ENCODE results near the gene HTR2C. TPM values are rescaled to one million over a fixed set of nuclear protein-coding genes. Genes with fewer than 3 reads are reported as not detected.
"Not testable (repeated sequence)": the region's sequence is repeated elsewhere in the genome, so short reads cannot be mapped to it uniquely, and the experiment has no call there.

Gene HTR2C
- 0.31 TPM for total RNA-seq

DNA sequence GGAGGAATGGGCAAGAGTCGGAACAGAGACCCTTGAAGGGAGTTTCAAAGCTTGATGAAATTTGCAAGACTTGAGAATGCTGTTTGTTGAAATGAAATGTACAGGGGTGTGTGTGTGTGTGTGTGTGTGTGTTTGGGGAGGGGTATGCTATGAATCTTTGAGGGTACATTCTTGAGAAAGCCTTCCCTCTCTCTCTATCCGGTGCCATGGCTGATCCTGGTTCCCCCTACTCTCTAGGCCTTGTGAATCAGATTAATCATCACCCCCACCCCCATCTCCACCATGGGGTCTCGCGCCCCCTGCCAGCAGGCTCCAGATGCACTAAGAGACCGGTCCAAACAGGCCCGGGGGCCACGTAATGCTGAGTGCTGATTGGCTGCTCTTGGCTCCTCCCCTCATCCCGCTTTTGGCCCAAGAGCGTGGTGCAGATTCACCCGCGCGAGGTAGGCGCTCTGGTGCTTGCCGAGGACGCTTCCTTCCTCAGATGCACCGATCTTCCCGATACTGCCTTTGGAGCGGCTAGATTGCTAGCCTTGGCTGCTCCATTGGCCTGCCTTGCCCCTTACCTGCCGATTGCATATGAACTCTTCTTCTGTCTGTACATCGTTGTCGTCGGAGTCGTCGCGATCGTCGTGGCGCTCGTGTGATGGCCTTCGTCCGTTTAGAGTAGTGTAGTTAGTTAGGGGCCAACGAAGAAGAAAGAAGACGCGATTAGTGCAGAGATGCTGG lies at the start of gene HTR2C:
Gene HTR2C, plus strand, starts transcription at position 441 of the 729 bp plus-strand sequence. CDS start 142,851 bp downstream, outside the sequence.
- DNase-seq = no peak

DNA sequence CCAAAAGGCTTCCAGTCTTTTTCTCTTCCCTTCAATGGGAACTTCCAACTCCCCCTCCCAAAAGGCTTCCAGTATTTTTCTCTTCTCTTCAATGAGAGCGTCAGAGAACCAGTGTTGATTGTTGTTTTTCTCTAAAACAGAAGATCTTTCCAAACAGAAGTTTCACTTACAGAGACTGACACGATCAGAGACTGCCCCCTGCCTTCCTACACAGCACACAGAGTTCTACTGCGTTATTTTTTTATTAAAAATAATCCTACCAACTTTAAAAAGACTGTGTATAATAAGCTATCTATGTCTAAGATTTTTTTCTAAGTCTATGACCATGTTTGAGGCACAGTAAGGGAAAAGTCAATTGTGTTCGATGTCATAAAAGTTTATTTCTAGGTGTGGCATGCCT lies 3.5 kb upstream of the HTR2C start:
- DNase-seq = no peak

DNA sequence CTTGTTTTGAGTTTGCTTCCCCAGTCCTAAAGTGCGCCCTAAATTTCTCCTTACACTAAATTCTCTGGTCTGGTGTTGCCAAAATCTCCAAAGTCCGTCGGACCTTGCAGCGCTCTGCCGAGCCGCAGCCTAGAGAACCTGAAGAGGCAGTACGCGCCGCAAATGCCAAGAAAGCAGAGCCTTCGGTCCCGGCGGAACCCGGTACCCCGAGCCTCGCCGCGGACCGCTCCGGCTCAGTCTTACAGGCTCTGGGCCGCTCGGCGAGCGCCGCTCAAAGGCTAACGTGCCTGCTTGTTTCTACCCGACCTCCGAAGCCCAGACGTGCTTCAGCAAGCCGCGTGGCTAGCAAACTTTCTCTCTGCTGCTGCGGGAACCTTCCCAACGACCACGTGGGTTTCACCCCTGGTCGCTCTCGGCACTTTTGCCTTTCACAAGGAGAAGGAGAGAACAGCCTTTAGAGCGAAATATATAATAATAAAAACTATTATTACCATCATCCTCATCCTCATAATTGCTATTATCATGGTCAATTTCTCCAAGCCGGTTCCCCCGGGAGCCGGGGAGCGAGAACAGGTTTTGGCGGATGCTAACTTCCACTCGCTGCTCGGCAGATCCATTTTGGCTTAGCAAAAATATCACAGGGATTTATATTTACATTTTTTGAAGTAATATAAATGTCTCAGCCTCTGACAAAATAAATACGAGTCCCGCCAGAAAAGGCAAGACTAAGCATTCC lies 2.2 kb upstream of the HTR2C start:
- DNase-seq = no peak

DNA sequence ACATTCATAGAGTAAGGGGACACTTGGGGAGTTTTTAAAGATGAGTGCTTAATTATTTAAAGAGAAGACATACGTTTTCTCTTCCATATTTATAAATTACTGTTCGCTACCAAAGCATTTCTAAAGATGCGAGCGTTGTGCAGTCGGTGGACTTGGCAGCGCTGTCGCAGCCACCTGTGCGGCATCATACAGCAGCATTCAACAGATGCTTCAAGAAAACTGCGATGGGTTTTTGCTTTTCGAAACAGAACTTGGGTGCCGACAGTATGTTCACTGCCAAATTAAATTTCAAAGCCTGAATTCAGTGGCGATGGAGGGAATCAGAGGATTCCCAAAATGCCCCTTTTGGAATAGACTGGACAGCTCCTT lies 1.6 kb upstream of the HTR2C start:
- DNase-seq = no peak

DNA sequence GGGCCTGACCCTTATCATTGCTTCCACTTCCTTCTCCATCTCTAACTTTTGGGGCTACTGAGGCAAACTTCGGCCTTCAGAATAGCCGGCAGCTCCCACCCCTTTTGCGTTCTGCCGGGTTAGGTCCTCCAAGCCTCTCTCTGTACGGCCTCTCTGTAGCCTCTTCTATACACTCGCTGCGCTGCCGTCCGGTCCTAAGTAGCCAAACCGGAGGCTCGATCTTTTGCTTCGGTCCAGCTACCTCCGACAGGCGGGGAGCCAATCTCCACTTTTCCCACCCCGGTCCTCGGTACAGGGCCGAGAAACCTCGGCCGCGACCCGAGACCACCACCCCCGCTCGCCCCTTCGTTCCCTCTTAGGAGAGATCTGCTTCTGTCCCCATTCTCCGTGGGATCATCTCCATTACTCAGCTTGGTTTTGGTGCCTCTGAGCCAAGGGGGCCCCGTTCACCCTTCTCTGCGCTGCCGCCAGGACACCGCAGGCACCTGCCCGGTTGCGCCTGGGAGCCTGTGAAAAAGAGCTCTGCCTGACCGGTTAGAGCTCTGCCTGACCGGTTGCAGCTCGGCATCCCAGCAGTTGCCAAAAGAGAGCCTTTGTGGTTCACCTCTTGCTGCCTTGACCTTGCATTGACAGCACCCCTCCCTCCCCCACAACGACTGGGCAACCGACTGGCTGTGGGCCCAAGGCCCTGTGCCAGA lies 1.0 kb upstream of the HTR2C start:
- no peak for DNase-seq

DNA sequence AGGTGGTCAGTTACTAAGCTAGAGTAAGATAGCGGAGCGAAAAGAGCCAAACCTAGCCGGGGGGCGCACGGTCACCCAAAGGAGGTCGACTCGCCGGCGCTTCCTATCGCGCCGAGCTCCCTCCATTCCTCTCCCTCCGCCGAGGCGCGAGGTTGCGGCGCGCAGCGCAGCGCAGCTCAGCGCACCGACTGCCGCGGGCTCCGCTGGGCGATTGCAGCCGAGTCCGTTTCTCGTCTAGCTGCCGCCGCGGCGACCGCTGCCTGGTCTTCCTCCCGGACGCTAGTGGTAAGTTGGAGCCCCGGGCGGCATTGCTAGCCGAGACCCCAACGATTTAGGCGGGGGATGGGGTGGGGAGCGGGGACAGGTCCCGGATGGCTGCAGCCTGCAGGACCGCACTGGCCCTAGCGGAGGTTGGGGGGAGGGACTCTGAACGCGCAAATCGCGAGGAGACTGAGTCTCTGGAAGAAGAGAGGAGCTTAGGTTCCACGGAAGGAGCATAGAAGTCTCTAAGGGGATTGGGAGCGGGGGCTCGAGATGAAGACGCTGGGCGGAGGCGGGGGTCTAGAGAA lies 573 bp downstream of the HTR2C start:
- no peak for DNase-seq

DNA sequence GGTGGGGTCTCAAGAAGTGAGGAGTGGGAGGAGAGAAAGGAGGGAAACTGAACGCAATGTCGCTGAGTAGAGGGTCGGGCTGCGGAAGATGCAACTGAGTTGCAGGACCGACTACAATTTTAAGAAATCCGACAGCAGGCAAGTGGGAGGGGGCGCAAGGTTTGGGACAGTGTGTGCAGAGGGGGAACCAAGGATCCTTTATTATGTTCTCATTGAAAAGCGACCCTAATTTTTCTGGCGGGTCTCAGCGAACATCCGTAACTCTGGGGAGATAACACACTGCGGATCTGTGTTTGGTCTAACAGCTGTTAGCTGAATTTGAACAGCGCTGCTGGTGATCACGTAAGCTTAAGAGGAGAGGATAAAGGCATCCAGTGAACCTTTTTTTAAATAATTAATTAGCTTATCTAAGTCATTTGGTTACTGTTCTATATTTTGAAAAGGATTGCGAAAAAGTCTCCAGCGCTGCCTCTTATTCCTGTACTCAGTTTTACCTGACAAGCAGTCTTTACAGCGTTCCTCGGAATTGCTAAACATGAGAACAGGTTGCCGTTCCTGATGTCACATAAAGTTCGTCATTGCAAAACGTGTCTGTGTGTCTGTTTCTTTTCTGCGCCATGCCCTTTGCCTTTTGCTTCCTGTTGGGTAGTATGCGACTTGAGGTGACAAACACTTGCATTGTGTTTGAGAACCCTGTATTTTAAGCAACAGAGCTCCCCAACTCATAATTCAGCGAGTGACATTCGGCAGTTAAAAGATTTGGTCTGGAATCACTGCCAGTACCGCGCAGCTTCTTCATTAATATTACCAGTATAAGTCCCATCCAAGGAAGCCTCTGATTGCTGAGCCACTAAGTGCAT lies 1.3 kb downstream of the HTR2C start:
- DNase-seq = no peak

DNA sequence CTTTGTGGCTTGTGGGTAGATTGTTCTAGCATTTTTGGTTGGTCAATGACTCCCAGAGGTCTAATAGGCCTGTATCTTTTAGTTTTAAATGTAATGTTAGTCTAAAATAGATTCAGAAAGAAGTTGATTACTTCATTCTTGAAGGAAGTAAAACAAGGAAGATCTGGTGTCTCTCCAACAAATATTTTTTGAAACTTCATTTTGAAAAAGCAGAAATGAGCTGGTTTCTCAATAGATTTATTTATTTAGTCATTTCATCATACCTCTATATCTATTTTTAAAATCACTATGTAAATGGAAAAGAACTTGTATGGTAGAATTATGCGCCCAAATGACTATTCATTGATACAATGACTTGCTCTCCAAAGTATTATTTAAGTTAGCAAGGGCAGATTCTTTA lies 7.2 kb downstream of the HTR2C start:
- no peak for DNase-seq

DNA sequence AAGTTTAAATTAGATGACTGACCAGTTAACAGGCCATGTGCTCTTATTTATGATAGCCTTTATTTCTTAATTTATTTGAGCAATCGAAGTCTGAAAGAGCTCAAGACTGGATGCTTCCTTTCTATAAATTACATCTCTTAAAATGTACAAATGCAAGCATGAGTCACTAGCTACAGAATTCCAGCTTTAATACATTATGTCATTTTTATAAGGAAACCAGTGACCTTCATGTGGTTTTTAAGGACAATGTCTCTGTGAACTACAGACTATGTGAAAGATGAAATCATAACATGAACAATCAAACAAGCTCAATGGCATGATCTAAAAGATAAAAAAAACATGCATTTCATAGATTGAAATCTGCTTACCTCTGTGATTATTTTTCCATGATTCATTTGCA lies 15.4 kb downstream of the HTR2C start:
- DNase-seq = no peak

DNA sequence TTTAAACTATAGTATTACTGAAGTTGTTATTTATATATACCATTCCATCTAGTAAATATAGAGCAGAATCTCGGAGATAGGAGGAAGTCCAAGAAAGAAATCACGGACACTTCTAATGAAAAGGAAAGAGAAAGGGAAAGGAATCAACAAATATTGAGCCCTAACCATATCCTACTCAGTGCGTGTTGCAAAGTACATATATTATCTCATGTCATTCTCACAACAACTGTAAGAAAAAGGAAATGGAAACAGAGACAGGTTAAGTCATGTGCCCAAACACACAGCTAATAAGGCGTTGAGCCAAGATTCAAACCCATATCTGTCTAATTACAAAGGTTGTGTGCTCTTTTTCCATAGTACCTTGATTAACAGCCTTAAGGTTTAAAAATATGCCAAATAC lies 16.0 kb downstream of the HTR2C start:
- no peak for DNase-seq

DNA sequence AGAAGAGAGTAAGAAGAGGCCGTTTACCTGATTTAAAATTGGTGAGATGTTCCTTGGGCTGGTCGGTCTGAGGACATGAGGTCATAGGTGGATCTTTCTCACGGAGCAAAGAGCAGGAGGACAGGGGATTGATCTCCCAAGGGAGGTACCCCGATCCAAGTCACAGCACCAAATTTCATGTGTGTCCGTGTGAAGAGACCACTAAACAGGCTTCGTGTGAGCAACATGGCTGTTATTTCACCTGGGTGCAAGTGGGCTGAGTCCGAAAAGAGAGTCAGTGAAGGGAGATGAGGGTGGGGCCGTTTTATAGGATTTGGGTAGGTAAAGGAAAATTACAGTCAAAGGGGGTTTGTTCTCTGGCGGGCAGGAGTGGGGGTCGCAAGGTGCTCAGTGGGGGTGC lies 22.7 kb downstream of the HTR2C start:
- DNase-seq = not testable (repeated sequence)

DNA sequence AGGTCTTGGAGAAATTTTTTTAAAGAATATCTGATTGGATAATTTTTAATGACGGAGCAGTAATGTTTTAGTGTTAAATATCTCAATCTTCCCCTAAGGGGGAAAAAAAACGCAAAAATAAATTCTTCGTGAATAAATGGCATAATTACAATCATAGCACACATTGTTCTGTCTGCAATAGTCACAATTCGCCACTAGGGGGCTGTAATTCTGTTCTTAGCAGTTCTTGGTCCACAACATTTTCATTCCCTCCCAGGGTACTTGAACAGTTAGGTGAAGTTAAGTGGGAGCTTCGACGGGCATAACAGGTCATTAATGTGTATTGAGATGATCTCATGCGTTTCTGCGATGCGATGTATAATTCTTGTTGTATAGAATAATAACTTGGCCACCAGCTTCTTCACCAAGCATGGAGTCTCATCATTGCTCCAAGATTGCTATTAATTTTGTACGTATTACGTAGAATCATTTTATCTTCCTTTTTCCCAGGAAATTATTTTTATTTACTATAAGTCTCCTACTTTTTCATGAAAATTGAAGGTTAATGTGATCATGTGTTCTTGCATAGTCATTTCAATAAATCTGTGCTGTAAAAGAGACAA lies 27.2 kb downstream of the HTR2C start:
- DNase-seq = no peak

DNA sequence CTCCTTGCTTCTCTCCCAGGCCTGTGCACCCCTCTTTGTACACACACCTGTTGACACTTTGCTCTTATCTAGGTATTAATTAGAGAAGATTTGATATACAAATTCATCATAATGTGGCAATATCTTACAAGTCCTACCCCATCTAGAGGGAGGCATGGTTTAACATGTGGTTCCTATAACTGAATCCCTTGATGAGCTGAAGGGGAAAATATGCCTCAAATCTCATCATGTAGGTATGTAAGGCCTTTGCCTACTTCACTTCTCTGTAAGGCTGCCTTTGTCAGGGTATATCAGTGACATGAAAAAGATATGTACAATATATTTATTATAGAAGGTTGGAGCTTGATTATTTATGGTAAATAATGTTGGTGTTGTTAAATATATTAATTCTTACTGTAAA lies 31.9 kb downstream of the HTR2C start:
- no peak for DNase-seq

DNA sequence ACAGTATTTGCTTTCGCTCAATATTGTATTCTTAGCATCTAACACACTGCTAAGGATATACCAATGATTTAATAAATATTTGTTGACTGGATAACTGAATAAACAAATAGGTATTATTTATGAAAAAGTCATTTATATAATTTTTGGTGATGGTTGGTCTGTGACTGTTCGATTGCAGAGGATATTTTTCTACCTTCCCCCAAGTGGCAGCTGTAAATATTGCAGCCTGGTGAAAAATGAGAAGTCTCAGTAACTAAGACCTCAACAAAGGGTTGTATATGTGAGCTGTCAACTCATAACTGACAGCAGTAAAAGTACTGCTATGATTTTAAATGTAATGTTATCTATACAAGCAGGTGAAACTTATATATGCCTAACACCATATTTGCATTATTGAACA lies 36.0 kb downstream of the HTR2C start:
- DNase-seq = no peak

DNA sequence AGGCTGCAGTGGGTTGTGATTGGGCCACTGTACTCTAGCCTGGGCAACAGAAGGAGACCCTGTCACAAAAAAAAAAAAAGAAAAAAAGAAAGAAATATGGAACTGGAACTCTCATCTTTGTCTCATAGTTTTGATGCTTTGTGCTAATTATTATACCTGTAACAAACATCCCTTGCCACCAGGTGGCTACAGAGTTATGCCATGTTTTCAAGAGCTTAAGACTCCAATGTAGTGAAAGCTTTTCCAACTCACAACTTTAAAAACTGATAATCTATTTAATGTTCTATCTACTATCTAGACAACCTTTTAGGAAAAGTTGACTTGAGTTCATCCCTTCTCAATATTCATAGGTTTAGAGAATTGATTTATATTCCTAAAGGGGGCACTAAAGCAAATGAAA lies 42.4 kb downstream of the HTR2C start:
- DNase-seq = no peak

DNA sequence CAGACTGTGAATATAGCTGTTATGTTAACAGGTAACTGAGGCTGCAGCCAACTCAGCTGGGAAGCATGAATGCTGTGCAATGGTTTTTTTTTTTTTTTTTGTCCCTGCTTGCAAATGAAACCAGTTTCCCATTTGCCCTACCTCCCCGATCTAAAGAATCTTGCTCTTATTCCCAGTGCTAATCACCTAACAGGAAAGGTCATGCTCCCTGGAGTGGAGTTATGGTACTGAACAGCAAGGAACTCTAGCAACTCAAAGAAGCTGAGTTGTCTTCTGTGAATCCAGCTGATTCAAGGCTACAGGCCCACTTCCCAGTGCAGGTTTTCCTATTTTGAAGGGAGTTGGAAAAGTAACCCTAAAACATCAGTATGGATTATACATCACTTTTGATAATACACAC lies 52.1 kb downstream of the HTR2C start:
- no peak for DNase-seq

DNA sequence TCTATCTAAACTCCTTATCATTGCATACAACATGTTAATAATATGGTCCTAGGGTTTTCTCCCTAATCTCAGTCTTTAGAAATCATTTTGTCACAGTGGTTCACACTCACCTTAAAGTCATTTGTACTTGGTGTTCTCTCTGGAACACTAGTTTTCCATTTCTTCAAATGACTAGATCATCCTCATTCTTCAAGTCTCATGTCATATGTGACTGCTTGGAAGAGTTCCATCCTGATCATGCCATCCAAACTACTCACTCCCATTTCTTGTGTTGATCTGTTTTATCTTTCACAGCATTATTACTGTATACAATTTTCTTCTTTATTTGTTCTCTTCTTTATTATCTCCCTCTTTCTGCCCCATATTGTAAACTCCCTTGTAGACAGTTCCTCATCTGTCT lies 66.5 kb downstream of the HTR2C start:
- no peak for DNase-seq

DNA sequence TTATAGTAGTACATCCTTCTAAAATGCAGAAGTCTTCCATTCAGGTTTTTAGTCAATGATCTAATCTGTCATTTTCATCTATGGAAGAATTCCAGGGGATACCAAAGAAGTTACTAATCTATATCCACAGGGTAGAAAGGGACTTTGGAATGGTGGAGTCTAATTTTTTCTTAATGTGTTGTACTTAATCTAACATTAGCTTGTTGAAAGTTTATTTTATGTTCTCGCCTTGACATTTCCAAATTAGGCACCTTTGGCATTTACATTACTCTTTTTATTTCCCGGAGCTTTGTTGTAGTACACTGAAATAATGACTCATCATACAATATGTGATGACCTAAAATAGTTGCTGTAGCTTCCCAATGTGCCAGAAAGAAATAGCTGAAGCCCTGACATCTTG lies 91.5 kb downstream of the HTR2C start:
- no peak for DNase-seq

DNA sequence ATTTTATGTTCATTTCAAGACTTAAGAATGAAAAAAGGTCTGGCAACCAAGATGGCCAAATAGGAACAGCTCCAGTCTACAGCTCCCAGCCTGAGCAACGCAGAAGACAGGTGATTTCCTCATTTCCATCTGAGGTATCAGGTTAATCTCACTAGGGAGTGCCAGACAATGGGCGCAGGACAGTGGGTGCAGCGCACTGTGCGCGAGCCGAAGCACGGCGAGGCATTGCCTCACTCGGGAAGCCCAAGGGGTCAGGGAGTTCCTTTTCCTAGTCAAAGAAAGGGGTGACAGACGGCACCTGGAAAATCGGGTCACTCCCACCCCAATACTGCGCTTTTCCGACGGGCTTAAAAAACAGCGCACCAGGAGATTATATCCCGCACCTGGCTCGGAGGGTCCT lies 116.6 kb downstream of the HTR2C start:
- not testable (repeated sequence) for DNase-seq

DNA sequence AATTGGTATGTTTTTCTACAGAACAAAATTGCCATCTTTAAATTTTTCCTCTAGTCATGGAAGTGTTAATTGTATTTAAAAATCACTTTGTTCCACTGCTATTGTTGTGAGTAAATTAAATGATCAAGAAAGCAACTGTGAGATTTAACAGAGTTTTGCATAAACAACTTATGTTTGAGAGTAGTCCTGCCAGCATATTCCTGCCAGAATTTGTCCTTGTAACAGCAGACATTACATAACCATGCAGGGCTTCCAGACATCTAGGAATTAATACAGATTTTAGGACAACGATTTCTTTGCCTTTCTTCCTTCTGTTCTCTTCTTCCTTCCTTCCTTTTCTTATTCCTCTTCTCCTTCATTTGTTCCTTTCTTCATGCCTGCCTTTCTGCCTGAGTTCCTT lies 125.5 kb downstream of the HTR2C start:
- DNase-seq = no peak

DNA sequence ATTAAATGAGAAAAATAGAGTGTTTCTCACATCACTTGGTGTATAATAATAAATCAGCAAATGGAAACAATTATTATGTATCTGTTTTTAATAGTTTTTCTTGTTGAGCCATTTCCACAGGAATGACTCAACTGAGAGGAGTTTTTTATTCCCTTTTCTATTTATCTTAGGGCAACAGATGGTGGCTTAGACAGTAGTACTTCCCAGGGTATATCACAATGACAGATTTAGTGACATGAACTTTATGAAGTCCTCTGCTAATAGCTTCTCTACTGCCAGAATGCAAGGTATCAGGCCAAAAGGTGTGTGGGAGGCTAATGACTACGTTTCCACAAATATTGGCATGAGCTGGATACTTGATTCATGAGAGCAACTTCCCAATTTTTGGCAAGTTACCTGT lies 126.7 kb downstream of the HTR2C start:
- DNase-seq = no peak

DNA sequence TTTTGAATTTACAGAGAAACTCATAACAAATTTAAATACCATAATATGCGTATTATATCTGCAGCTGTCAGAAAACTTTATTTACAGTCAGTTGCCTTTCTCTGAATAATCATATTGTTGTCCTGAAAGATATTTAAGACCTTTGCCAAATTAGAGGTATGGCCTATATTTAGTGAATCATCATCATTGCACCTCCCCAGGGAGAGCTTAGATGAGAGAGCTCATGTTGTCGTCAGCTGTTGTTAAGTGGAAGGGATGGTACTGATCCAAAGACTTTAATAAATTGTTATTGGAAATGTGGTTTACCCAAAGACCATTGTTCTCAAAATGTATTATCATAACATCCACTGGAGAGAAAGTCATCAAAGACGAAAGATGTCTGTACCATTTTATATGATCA lies 128.6 kb downstream of the HTR2C start:
- no peak for DNase-seq
